Activated T-cell treated with anti-CD3 and anti-CD28 coated beads, Interleukin-2, amount 50 U/mL, for 1 hour (primary cell): ENCODE data around the gene ATP10B.
"Not testable (repeated sequence)": the region's sequence is repeated elsewhere in the genome, so short reads cannot be mapped to it uniquely, and the experiment has no call there.

Experiments used
- DNase-seq: peaks from one replicate; pipeline ENCODE4 v3.0.0-alpha.2; 2020

The ATP10B gene

DNA sequence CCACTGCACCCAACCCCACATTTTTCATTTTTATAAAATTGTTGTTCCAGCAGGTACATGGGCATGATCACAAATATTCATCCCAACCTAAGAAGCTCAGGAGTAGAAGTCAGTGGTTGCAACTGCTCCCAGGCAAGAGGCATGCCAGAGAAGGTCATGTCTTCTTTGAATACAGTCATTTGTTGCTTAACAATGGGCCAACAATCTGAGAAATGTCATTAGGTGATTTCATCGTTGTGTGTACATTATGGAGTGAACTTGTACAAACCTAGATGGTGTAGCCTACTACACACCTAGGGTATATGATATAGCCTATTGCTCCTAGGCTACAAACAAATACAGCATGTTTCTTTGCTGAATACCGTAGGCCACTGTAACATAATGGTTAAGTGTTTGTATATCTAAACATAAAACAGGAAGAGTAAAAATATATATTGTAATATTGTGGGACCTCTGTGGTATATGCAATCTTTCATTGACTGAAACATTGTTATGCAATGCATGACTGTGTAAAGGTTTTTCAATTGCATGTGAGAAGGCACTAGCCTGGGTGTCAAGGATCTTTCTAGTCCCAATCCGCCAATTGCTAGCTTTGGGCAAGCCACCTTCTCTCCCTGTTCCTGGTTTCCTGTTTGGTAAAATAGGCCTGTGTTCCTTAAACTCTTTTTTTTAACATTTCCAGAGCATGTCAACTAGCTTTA, 27.6 kb downstream of the ATP10B start:
- DNase-seq: no peak

DNA sequence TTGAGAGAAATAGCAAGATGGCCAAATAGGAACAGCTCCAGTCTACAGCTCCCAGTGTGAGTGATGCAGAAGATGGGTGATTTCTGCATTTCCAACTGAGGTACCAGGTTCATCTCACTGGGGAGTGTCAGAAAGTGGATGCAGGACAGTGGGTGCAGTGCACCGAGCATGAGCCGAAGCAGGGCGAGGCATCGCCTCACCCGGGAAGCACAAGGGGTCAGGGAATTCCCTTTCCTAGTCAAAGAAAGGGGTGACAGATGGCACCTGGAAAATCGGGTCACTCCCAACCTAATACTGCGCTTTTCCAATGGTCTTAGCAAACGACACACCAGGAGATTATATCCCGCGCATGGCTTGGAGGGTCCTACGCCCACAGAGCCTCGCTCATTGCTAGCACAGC, 39.0 kb downstream of the ATP10B start:
- DNase-seq: not testable (repeated sequence)

DNA sequence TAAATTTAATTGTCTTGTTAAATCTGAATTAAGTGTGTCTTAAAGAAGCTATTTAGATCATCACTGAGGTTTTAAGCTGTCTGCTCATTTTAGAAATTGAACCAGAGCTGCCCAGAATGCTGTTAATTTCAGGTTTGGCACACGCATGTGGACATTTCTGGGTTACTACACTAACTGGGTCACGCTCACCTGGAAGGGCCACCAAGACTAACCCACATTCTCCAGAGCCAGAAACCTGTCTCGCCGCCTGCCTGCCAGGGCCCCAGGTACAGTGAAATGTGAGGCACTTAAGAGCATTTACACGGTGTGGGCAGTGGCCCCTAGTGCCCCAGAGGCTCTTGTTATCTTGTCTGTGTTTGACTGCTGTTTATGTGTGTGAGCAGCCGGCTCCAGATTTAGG, 46.6 kb downstream of the ATP10B start:
- no peak for DNase-seq

DNA sequence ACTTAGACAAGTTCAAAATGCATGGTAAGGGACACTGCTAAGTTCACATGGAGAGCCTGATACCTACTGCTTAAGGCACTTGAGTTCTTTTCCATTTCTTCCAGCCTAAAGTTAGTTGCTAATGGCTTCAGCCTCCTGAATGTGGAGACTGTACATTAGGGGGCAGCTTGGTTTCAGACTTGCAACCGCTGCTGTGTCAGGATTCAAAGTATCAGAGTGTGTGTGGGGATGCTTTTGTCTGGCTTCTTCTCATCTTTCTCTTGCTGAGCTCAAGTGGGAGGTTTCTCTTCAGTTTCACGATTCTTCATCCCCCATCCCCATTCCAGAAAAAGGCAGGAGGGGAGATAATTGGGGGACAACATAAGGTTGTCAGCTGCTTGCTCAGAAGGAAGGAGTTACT, 49.4 kb downstream of the ATP10B start:
- no peak for DNase-seq

DNA sequence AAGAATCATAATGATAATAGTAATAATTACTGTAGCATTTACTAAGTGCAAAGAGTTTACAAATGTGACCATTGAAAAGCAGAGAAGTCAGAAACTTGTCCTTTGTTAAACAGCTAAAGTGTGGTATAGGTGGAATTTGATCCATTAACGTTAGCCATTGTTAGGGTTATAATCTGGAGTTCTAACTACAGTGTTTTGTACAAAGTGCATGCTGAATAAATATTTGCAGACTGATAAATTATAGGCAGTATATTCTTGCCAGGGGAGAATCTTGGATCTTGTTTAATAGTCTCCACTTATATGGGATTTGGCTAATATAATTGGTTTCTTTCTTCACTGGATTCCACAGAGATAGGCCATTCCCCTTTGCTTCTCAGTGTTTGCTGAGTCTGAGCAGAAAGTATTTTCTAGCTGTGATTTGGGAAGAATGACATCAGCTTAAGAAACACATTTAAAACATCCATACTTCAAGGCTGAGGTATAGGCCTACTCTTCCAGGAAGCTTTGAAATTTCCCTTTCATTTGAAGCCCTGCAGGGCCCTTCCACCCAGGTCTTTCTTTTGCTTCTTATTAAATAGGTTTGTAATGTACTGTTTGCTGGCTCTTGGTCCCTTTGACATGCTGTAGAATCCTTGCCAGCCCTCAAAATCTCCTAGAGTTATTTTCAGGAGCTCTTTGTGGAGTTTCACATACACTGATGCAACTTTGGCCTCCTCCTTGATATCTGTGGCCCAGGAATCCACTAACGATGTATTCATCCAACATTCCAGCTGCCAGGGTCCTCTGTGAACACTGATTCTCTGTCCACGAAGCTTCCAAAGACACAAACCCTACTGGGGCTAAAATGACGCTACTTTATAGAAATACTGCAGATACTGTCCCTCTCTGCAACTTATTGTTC, 51.4 kb downstream of the ATP10B start:
- no peak for DNase-seq

DNA sequence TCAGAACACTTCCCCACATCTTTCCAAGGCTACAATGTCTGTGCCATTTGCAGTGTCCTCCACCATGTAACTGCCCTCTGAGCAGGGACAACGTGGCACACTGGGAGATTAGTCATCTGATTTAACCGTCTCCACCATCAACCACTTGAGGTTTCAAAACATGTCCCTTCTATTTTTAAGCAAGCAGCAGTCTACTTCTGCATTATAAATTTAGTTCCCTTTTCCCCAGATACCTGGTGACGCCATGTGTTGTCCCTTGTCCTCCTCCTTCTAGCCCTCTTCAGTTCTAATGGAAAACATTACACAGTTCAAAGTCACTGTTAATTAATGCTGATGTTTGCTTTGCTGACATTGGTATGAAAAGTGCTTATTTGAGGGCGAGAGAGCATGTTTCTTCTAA, 52.8 kb downstream of the ATP10B start:
- DNase-seq: no peak

DNA sequence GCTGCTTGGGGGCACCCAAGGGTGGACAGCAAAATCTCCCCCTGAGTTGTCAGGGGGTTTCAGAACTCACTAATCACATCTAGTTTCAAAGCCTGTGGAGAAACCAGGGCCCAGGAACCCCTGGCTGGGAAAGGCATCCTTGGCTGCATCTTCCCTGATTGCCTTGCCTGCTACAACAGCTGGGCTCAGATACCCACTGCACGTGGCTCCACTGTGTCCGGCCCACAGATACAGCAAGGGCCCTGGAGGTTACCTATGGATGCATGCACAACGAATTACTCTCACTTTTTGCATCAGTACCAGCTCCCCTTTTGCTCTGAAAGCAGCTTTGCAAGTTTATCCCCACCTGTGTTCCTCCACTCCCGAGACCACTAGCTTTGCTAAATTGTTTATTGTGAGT, 55.0 kb downstream of the ATP10B start:
- DNase-seq: no peak

DNA sequence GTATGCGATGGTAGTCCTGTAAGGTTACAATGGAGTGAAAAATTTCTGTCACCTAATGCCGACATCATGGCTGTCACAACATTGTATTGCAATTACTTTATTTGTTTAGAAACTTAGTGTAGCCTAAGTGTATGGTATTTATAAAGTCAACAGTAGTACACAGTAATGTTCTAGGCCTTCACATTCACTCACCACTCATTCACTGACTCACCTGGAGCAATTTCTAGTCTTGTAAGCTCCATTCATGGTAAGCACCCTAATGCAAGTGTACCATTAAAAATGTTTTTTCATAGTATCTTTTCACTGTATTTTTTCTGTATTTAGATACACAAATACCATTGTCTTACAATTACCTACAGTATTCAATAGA, 58.5 kb downstream of the ATP10B start:
- no peak for DNase-seq

DNA sequence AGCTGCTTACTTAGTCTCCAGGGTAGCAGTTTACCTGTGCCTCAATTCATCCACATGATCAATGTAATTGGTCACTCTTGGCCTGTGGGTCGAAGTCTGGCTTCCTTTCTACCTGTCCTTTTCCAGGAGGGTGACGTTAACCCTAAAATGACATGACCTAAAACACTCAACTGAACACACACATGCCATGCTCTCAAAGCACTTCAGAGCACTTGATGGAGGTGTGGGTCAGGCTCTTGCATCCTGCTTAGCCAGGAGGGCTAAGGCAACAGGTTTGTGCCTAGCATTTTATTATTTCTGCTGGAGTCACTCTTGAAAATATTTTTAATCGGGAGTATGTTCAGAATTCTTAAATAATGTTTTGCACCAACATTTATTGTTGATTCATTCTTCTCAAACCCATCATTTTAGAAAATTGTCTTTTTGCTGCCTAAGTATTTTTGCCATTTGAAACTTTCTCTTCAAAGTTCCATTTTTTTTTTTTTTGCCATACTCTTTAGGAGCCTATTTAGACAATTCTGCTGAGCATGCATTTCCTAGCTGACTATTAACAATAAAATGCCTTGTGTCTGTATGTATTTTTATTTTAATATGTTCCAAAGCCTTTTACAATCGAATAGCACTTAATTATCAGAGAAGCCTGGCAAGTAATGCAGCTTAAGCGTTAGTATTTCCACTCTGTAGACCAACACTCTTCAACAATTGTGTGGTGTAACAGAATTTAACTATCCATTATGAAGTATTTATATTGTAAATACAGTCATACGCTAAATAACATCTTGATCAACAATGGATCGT, 59.1 kb downstream of the ATP10B start:
- no peak for DNase-seq

DNA sequence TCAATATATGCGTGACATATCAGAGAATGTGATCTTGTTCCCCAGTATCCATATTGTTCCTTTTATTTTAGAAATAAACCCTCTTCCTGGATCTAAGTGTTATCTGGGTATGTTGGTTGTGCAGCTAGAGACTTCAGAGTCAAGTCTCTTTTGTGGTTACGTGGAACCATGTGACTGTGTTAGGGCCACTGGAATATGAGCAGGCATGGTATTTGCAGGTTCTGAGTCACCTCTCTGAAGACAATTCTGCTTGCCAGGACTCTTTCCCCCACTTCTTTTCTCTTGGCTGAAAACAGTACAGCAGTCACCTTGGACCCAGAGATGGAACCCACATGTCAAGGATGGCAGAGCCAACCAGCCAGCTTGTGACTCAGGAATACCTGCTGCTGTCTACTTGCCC, 59.7 kb downstream of the ATP10B start:
- no peak for DNase-seq

DNA sequence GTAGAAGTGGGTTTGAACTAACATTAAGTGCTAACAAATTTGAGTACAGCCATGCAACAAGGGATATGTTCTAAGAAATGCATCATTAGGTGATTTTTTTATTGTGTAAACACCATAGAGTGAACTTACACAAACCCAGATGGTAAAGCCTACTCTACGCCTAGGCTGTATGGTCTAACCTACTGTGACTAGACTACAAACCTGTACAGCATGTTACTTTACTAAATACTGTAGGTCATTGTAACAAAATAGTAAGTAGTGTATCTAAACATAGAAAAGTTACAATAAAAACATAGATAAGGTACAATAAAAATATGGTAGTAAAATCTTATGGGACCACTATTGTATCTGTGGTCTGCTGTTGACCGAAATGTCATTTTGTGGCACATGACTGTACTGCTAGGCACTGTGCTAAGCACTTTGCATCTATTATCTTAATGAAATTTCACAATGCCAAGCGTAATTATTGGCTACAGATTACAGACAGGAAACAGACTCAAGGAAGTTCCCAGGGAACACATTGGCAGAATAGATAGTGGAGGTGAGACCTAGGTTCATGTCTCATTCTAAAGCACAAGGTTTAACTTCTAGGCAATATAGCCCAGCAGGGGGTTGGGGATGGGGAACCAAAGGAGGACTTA, 62.7 kb downstream of the ATP10B start:
- no peak for DNase-seq

DNA sequence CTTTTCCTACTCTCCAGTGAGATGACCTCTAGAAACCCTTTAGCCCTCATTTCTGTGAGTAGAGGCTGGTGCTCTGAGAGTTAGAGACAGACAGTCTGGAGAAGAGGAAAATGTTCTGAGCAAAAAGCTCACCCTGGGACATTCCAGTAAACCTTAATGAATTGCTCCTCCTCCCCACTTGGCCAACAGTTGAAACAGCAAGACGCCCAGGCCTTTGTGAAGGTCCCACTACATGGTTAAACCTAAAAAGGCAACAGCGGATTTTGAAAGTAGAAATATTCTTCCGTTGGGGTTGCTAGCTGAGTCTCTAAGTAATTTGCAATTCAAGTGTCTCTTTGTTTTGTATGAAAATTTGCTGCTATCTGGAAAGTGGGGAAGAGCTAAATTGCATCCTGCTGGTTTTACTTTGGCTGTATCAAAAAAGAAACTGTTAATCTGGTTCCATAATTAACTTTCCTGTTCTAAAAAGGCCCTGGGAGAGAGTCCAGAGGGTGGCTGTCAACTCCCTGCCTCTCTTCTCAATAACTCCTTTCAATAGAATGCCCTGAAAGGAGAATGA, 63.8 kb downstream of the ATP10B start:
- DNase-seq: no peak

DNA sequence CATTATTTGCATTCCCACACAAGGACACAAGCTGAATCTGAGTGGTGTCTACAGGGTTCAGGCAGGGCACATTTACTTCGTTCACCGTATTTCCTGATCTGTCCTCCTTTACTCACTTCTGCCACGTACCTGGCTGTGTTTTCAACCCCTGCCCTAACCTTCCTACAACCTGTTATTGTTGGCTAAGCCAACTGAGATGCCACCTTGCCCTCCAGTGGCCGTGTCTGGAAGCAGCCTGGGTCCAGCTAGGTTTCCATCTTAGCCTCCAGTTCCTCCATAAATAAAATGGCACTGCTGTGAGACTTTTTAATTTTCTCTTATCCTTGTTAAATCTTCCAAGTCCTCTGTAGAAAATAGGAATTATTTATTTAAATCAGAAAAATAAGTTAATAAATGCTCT, 64.8 kb downstream of the ATP10B start:
- DNase-seq: no peak

DNA sequence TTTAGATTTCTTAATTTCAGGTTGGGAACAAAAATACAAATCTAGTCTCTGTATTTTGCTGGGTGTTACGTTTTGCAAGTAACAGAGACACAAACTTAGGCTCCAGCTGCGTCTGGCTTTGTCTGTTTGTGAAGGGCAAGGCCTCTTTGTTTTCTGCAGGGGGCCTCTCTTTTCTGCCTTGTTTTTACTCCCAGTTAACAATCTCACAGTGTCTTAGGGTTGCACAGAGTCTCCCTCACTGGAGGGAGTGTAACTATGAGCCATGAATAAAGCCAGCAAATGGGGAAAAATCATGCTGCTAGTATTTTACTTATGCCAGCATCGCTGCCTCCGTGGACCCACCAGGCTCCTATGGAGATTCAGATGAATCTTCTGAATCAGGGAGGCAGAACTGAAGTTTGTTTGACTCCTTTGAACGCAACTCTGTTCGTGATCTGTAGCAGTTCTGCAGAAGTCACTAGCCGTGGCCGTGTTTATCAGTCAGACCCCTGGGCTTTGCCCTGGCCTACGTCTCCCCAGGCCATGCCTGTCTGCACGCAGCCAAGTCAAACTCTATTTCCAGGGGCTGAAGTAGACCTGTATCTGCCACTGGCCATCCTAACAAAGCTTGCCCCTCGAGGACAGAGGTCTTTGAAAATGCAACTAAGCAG, 77.2 kb downstream of the ATP10B start:
- no peak for DNase-seq

DNA sequence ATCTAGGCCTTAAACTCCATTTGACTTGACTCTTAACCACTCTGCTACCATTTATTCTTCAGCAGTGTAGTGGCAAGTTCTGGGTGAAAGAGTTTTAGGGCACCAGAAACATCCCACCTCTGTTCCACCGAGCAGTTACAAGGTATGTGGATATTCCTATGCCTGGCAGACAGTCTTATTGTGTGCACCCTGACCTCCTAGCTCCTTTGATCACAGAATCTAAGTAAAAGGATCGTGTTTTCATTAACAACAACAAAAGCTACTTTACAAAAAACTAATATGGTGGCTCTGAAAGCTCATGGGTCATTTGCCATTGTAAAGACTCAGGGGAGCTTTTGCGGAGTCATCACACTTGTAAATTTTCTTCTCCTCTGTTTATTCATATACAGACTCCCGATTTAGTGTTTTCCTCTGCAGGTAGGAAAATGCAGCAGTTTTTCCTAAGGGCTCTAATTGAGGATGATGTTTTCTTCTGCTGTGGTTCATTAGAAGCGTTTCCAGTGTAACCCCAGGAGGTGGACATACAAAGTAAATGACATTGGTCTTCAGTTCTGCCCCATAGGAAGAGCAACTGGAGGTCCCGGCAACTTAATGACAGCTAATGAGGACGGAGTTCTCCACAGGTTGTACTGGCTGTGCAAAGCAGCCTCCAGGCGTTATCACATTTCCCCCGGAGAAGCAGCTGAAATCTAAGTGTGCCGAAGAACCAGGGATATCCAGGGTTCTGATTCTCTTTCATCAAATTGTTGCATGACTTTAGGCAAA, 78.2 kb downstream of the ATP10B start:
- no peak for DNase-seq

DNA sequence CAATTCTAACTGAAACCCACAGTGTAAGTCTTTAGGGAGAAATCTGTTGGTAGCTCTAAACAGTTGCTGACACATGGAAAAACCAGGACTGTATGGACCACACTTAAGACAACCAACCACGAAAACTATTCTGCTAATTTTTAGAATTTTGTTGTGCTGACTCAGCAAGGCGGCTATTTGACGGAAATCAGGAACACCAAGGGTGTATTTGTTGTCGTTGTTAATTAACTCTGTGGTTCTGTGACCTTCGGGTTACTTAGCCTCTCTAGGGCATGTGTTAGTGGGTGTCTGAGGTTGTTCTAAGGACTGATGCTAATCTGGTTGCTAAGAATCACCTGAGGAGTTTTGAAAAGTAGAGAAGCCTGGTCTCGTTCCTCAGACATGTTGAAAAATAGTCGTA, 79.2 kb downstream of the ATP10B start:
- no peak for DNase-seq

DNA sequence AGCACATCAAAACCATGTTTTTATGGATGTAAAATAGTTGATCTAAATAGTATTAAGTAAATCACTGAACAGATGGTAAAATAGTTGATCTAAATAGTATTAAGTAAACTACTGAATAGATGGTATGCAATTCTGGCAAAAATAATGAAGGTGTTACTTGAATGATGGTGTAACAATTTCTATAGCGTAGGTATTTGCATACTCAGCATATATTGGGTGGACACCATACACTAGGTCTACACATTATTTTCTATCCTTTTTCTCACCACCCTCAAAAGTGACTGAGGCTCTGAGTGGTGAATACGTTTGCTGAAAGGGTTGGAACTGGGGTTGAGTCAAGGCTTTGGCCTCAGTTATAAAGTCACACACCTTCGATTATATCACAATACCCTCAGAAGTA, 81.3 kb downstream of the ATP10B start:
- no peak for DNase-seq

DNA sequence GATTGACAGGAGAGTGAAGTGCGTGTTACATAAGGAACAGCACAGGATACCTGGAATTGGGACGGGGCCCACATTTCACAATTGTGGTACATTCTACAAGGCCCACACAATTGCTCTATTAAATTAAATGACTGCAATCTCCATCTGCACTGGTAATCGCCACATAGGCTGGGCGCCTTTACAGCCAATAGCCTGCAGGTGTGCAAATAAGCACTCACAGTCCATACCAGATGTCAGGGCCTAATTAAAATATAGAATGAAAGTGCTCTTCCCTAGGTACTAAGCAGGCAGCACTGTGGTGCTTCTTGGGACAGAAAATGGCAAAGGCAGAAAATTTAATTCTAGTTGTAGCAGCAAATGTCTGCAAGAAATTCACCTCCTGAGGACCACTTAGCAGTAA, 82.7 kb downstream of the ATP10B start:
- no peak for DNase-seq

DNA sequence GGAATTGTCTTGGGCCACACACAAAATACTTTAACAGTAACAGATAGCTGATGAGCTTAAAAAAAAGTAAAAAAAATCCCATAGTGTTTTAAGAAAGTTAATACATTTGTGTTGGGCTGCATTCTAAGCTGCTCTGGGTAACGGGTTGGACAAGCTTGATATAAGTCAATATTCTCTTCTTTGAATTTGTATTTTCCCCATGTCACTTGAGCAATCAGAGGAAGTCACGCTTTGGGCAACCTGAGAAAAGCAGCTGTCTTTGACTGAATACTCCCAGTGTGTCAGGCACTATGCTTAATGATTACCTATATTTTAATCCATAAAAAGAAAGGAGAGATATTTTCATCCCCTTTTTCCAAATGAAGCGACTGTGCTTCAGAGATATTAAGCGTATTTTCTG, 84.9 kb downstream of the ATP10B start:
- DNase-seq: no peak

DNA sequence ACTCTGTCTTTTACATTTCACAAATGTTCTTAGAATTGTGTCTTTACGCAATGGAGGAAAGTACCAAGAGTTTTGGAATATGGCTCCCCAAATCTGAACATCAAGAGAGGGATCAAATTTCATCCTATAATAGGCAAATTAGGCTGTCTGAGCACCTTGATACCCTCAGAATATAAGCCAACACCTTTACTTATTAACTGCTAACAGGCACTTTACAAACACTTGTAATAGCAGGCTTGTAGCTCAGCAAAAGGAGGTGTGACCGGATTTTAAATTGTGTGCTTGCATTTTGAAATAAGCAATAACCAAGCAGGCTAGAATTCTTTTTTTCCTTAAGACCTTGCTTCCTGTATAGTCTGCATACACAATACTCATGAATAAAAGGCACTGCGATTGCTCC, 92.0 kb downstream of the ATP10B start:
- no peak for DNase-seq

DNA sequence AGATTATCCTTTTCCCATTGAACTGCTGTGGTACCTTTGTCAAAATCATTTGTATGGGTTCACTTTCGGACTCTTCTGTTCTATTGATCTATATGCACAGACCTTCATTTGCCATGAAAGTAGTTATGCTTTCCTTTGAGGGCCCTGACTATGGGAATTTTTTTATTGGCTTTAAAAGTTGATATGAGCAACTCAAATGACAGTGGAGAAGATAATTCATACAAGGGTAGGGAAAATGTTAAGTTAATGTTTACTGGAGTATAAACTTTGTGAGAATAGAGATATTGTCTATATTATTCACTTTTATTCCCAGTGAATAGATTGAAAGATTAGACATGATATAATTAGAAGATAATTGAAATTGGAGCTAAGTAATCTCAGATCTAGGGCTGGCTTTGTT, 94.8 kb downstream of the ATP10B start:
- no peak for DNase-seq
